SKM-1 (cell line): ENCODE measurements around the gene RAB11FIP3.

Source experiments
- DNase-seq: peaks from one replicate; lab custom pipeline; 2025; ENCODE audit not compliant: unreplicated experiment; lab: John Stamatoyannopoulos, UW

Gene RAB11FIP3

GRCh38 chr16:529012-529575, 103.6 kb downstream of the RAB11FIP3 start:
- DNase-seq: no peak

GRCh38 chr16:530111-530817, 104.8 kb downstream of the RAB11FIP3 start:
- no peak for DNase-seq

- DNase-seq: no peak
Observed at GRCh38 chr16:531494-532125, 106.2 kb downstream of the RAB11FIP3 start.

GRCh38 chr16:533391-534123, 108.1 kb downstream of the RAB11FIP3 start:
- no peak for DNase-seq

GRCh38 chr16:534135-534534, 108.7 kb downstream of the RAB11FIP3 start:
- no peak for DNase-seq

- no peak for DNase-seq
Observed at GRCh38 chr16:534856-535445, 109.5 kb downstream of the RAB11FIP3 start.

GRCh38 chr16:535446-536405, 110.3 kb downstream of the RAB11FIP3 start:
- DNase-seq: no peak

- no peak for DNase-seq
Observed at GRCh38 chr16:536746-537145, 111.3 kb downstream of the RAB11FIP3 start.

- DNase-seq: no peak
Observed at GRCh38 chr16:537415-538335, 112.2 kb downstream of the RAB11FIP3 start.

GRCh38 chr16:539901-540530, 114.6 kb downstream of the RAB11FIP3 start:
- DNase-seq: no peak

GRCh38 chr16:540645-541340, 115.3 kb downstream of the RAB11FIP3 start:
- DNase-seq: no peak

- no peak for DNase-seq
Observed at GRCh38 chr16:543301-544164, 118.1 kb downstream of the RAB11FIP3 start.

- no peak for DNase-seq
Observed at GRCh38 chr16:544517-544916, 119.1 kb downstream of the RAB11FIP3 start.

- no peak for DNase-seq
Observed at GRCh38 chr16:546909-547770, 121.7 kb downstream of the RAB11FIP3 start.

- DNase-seq: no peak
Observed at GRCh38 chr16:548586-548985, 123.1 kb downstream of the RAB11FIP3 start.

- DNase-seq: no peak
Observed at GRCh38 chr16:549544-550263, 124.3 kb downstream of the RAB11FIP3 start.
